Upper lobe of left lung (tissue), 4 donors: Measurements from ENCODE around the gene LAMTOR1.
A peak's percentile ranks its signal among the peaks of the same experiment; 100 is the strongest.

Experiments used
- CTCF ChIP-seq, 6 experiments: fragments of 450-650 bp in 4 of 6; fragments of 200-600 bp in 2 of 6; sonication (generic) in 2 of 6; IDR thresholded peaks; one replicate each; pipeline ENCODE4 v1.5.1; 2016 to 2019; ENCODE audit warnings: antibody characterized with exemption in 6 of 6
- EP300 ChIP-seq, 4 donors: sonication (generic); formaldehyde crosslinking; IDR thresholded peaks; one replicate each; pipeline ENCODE4 v1.5.1; 2017; ENCODE audit warnings: antibody characterized with exemption in 4 of 4, control low read depth in 2 of 4
- POLR2A ChIP-seq, 4 donors: fragments of 450-650 bp; IDR thresholded peaks; one replicate each; pipeline ENCODE4 v1.5.1; 2016 to 2017; ENCODE audit warnings: antibody characterized with exemption in 4 of 4, mild to moderate bottlenecking in 2 of 4

GRCh38 chr11:72132646-72133045 lies 29.5 kb upstream of the LAMTOR1 start:
- TF ChIP-seq CTCF (IDR thresholded peaks at IDR 0.05) (no peak), POLR2A (IDR thresholded peaks at IDR 0.05) (no peak), EP300 (IDR thresholded peaks at IDR 0.05) (peak in 1 of 4 donors; percentile 15)
